OCI-LY1 (cell line): ENCODE results near the gene SPTSSA.

Experiments used
- CTCF ChIP-seq: fragments of 200-600 bp; sonication (generic), shearing (Covaris generic); IDR thresholded peaks from 2 replicates; pipeline ENCODE4 v1.5.1; 2017; ENCODE audit warnings: mild to moderate bottlenecking, antibody characterized with exemption, low read length, moderate library complexity, mixed read lengths
- EZH2 ChIP-seq: fragments of 200-600 bp; sonication (generic), shearing (Covaris generic); IDR thresholded peaks from 2 replicates; pipeline ENCODE4 v1.8.0; 2017; ENCODE audit warnings: borderline replicate concordance, mixed run types, mild to moderate bottlenecking, antibody characterized with exemption, low read length, moderate library complexity, mixed read lengths

- TF ChIP-seq CTCF = no peak
- TF ChIP-seq EZH2 = no peak
Measured at GRCh38 chr14:34425095-34425851, 36.8 kb downstream of the SPTSSA start.
